Erythroblast (primary cell): ENCODE measurements around the gene SAMD4B.

ENCODE experiments used
- GATA1 ChIP-seq: IDR thresholded peaks from 2 replicates; pipeline ENCODE4 v1.6.1; 2011; ENCODE audit warnings: low read depth, mild to moderate bottlenecking, control low read depth, low read length, moderate library complexity
- POLR2A ChIP-seq: IDR thresholded peaks from 2 replicates; pipeline ENCODE4 v1.6.1; 2011; ENCODE audit warnings: mild to moderate bottlenecking, low read length

DNA sequence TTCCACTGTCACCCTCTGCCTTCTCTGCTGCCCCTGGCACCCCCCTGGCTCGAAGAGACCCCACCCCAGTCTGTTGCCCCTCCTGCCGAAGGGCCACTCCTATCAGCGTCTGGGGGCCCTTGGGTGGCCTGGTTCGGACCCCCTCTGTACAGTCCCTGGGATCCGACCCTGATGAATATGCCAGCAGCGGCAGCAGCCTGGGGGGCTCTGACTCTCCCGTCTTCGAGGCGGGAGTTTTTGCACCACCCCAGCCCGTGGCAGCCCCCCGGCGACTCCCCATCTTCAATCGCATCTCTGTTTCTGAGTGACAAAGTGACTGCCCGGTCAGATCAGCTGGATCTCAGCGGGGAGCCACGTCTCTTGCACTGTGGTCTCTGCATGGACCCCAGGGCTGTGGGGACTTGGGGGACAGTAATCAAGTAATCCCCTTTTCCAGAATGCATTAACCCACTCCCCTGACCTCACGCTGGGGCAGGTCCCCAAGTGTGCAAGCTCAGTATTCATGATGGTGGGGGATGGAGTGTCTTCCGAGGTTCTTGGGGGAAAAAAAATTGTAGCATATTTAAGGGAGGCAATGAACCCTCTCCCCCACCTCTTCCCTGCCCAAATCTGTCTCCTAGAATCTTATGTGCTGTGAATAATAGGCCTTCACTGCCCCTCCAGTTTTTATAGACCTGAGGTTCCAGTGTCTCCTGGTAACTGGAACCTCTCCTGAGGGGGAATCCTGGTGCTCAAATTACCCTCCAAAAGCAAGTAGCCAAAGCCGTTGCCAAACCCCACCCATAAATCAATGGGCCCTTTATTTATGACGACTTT is 66.4 kb downstream of the SAMD4B start:
- peak; percentile 87 for TF ChIP-seq POLR2A
- no peak for TF ChIP-seq GATA1
